ENCODE results near the gene OR5W2.
"Not testable (repeated sequence)": the region's sequence is repeated elsewhere in the genome, so short reads cannot be mapped to it uniquely, and the experiment has no call there.

OR5W2 gene

GRCh38 chr11:55914482-55914881 lies at the start of gene OR5W2:
OR5W2 (minus strand) TSS chr11:55914582; CDS start chr11:55914582, 0 bp downstream.
- no peak for DNase-seq (ENCODE audit: low read depth in 2 of 2)

DNA sequence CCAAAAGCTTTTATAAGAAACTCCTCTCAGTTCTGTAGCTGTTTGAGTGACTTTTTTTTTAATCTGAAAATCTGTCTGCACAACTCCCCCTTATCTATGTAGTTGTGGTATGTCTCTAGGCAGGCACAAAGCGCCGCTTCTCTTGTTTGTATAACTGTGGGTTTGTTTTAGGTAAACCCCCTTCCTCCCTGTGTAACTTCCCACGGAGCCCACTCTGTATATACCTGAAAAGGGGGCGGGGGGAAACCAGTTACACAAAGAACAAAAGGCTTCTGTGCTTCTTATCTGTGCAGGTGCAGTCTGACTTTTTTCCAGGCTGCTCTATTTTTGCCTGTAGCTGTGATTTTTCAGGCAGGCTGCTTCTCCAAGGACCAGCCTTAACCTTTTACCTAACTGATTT lies 42.1 kb upstream of the OR5W2 start:
- DNase-seq (ENCODE audit: low read depth in 2 of 2) = no peak

GRCh38 chr11:55949330-55949729 lies 34.9 kb upstream of the OR5W2 start:
- no peak for DNase-seq (ENCODE audit: low read depth in 2 of 2)

- no peak for DNase-seq (ENCODE audit: low read depth in 2 of 2)
Measured at GRCh38 chr11:55942785-55943392, 28.5 kb upstream of the OR5W2 start.

GRCh38 chr11:55936300-55936699 lies 21.9 kb upstream of the OR5W2 start, which contains the start of gene OR5I1:
OR5I1 (minus strand) TSS chr11:55936400; CDS start chr11:55936400, 0 bp downstream.
- no peak for DNase-seq (ENCODE audit: low read depth in 2 of 2)

DNA sequence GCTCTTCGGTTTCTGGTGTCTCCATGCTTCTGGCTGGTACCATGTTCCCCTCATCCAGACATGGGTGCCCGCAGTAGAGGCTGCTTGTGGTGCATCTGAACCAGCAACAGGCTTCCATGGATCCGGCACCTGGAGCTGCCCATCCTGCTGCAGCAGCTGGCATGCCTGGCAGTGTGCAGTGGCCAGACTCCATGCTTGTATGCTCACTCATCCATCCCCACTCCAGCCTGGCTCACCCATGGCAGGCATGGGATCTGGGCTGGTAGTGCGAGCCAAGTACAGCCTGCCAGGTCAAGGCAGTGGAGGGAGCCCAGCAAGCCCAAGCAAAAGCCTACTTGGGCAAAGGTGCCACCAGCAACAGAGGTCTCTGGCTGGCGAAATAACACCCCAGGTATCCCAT lies 6.2 kb upstream of the OR5W2 start:
- DNase-seq (ENCODE audit: low read depth in 2 of 2) = no peak

DNA sequence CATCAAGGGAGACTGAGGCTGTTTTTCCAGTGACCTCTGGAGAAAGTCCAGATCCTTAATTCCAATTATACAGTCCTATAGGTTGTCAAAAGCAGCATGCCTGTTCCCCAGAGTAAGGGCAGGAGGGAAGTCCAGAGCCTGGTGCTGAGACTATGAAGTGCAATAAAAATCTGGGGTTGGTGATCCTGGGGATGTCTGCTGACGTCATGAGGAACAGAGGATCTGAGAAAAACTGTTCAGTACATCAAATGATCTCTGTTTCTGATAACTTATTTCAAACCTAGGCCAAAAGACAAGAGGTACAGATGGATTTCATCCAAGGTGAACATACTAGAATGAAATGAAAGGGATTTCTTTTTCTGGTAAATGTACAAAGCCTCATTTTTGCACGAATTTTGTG lies 12.1 kb downstream of the OR5W2 start:
- no peak for DNase-seq (ENCODE audit: low read depth in 2 of 2)

DNA sequence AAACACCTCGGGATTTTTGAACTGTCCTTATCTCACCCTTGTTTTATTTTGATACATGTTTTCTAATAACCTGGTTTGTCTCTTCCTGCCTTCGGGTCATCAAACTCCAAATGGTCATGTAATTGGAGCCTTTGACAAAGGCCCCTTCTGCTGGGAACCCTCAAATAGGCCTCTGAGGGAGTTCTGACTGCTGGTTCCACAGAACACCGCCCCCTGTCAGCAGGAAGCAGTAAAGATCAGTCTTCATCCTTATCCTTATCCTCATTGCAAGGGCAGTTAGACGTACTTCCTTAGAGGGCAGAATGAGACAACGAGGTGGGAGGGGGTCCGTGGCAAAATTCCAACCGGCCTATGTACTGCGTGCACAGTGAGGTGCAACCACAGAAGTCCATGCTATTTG lies 19.2 kb downstream of the OR5W2 start:
- no peak for DNase-seq (ENCODE audit: low read depth in 2 of 2)

DNA sequence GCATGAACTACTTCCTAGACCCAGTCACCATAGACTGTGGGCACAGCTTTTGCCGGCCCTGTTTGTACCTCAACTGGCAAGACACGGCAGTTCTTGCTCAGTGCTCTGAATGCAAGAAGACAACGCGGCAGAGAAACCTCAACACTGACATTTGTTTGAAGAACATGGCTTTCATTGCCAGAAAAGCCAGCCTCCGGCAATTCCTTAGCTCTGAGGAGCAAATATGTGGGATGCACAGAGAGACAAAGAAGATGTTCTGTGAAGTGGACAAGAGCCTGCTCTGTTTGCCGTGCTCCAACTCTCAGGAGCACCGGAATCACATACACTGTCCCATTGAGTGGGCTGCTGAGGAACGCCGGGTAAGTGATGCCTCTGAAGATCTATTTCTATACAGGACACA lies 28.9 kb downstream of the OR5W2 start:
- not testable (repeated sequence) for DNase-seq (ENCODE audit: low read depth in 2 of 2)

DNA sequence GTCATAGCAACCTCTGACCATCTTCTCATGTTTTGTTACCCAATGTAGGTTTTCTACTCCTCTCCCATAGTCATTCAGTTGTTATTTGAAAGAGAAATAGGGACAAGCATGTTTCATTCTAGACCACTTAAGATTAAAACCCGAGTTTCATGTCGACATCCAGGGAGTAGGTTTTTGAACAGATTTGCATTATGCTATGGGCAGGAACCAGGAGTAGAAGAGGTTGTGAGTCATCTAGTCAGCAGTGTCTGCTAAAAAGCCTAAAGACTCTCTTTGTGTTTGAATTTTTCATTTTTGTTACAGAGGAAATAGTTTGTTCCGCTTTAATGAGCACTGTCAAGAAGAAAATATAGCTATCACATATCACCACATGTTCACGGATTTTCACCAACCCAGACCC lies 29.4 kb downstream of the OR5W2 start:
- not testable (repeated sequence) for DNase-seq (ENCODE audit: low read depth in 2 of 2)

- DNase-seq (ENCODE audit: low read depth in 2 of 2) = not testable (repeated sequence)
Measured at GRCh38 chr11:55882997-55883396, 31.4 kb downstream of the OR5W2 start, which contains the start of gene TRIM51. TRIM51 (plus strand) TSS chr11:55883297; CDS start chr11:55885429, 2,132 bp downstream.

DNA sequence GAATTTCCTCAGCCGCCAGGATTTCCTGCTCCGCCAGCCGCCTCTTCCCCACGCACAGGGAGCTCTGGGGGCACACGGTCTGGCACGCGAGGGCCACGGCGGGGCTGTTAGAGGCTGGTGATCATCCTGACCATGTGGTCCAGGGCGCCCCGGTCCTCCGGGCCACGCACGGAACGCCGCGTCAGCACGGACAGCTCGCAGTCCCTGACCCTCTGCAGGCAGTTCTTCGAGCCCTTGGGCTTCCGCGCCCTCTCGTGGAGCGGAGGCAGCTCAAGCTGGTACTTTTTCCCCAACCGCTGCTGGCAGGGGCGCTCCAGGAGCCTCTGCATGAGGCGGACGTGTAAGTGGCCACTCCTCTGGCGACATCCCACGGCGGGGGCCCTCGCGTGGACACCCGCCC lies 41.2 kb downstream of the OR5W2 start:
- not testable (repeated sequence) for DNase-seq (ENCODE audit: low read depth in 2 of 2)

- DNase-seq (ENCODE audit: low read depth in 2 of 2) = not testable (repeated sequence)
Measured at GRCh38 chr11:55872731-55873130, 41.7 kb downstream of the OR5W2 start.

- not testable (repeated sequence) for DNase-seq (ENCODE audit: low read depth in 2 of 2)
Measured at GRCh38 chr11:55867354-55867753, 47.0 kb downstream of the OR5W2 start.
